LHCN-M2 (cell line): ENCODE measurements around the gene GRK6. TPM values are rescaled to one million over a fixed set of nuclear protein-coding genes. Genes with fewer than 3 reads are reported as not detected.

ENCODE experiments used
- DNase-seq: peaks from one replicate; pipeline ENCODE4 v3.0.0-alpha.2; 2012; ENCODE audit warnings: low read depth
- total RNA-seq: library from RNA; depleted of rRNA; stranded (reverse); fragments of >200 nt; gene quantifications from 2 replicates; pipeline ENCODE4 v1.2.3, GENCODE V29; 2014

GRK6 gene
- total RNA-seq, 1 experiment from 2014 or later: 23.8 TPM

DNA sequence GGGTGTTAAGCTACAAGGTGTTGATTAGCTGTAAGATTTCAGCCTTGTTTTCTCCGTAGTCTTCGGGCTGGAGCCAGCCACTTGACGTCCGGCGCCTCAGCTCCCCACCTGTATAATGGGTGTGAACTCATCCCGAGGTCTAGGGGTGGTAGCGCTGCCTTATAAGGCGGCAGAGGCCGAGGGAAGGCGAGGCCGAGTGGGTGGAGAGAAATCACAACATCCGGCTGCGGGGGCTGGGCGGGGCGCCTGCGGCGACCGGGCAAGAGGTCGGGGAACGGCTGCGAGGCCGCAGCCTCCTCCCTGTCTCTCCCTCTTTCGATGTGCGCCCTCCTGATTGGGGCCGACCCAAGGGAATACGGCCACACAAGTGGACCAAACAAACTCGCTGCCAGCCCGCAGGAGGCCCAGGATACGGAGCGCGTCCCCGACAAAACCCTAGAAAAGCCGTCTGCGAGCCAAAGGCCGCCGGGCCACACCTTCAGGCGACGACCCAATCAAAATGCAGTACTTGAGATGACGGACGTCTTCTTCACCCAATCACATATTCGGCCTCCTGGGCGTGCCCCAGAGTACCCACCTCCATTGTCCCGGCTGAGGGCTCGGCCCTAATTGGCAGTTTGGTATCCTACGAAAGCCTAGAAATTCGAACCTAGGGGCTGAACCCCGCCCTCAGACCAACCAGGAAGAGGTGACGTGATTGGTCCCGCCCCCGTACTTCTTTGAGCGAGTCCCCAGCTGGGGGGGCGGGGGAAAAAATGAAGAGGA lies 493 bp upstream of the GRK6 start:
- peak; percentile 100 for DNase-seq

DNA sequence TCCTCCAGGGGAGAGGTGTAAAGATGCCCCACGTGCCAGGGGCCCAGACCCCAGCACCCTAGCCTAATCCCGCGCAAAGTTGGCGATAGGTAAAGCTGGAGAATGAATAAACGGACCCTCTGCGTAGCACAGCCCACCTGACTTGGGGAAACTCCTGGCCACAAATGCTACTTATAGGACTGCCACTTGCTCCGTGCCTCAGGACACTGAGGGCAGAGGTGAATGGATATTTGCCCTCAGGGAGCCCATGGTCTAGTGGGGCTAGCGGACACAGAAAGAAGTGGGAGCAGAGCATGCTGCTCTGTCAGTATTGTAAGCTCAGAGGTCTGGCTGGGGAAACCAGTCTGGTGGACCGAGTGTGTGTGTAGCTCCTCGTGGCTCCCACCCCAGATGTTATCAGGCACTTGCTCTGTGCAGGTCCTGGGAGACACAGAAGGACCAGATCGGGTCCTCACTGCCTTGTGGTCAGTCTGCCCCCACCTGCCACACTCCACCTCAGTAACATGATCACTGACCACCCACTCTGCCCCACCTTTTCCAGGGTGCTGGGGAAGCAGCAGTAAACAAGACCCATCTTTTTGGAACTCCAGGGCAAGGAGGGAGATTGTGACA lies 841 bp downstream of the GRK6 start:
- DNase-seq: no peak

DNA sequence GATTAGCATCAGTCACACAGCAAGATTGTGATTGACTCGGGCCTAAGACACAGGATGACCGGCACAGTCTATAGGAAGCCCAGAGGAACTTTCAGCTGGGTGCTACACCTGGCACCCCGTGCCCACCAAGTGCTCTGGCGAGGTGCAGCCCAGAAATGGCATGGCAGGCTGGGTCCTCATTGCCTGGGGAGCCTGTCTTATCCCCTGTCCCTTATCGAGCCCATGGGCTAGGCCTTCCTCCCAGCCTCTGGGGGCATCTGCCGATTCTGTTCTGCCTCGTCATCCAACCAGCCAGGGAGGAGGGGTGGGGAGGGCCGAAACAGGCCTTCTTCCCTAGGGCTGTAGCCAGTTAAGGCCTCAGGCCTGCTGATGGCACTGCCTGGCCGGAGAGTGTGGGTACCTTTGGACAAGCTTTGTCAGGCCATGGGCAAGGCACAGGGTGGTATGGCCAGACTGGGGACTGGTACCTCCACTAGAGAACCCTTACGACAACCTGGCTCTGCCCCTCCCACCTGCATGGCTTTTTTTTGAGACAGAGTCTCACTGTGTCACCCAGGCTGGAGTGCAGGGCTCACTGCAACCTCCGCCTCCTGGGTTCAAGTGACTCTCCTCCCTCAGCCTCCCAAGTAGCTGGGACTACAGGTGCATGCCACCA lies 1.6 kb downstream of the GRK6 start:
- no peak for DNase-seq

DNA sequence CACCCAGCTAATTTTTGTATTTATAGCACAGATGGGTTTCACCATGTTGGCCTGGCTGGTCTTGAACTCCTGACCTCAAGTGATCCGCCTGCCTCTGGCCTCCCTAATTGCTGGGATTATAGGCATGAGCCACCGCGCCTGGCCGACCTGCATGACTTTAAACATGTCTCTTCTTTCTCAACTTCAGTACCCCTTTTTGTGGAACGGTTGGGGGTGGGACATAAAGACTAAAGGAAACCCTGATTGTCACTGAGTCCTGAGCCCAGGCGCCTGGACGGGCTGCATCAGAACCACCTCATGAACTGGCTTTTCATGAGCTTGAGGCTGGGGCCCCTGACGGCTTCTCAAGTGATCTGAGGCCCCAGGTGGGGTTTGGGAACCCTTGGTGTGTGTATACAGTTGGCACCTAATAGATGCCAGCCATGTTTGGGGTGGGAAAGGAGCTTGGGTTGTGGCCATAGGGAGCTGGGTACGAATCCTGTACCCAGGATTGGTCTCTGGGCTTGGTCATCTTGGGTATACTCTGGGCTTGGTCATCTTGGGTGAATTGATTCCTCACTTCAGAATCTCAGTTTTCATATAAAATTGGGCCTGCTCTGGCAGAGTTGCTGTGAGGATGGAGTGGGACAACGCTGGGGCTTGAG lies 2.2 kb downstream of the GRK6 start:
- DNase-seq: no peak

DNA sequence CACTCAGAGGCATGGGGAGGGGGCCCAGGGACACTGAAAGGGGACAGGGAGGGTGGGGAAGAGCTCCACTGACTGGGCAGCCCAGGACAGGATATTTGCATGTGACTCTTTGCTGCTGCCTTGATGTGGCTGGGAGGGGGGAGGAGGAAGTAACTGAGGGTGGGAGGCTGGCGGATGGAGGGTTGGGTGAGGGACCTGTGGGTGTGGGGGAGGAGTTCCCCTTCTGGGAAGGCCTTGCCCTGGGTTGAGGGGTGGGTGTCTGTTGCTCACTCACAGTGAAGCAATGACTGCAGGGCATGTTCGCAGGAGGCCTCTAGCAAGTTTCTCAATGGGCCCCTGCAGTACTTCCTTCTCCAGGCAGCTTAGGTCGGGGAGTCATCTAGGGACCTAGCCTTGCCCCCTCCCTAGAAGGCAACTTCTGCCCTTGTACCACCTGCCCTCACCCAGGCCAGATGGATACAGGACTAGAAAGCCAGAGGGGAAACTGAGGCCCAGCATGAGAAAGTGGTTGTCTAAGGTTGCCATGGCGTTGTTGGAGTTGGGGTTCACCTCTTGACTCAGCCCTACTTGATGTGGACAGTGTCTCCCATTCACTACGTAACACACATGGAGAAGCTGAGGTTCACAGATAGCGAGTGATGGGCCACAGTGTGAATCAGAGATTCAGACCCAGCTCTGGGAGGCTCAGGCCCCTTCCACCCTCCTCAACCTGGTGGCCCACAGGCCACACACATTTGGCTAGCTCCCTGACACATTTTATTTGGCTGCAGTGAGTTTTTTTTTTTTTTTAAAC lies 3.0 kb downstream of the GRK6 start:
- DNase-seq: no peak

DNA sequence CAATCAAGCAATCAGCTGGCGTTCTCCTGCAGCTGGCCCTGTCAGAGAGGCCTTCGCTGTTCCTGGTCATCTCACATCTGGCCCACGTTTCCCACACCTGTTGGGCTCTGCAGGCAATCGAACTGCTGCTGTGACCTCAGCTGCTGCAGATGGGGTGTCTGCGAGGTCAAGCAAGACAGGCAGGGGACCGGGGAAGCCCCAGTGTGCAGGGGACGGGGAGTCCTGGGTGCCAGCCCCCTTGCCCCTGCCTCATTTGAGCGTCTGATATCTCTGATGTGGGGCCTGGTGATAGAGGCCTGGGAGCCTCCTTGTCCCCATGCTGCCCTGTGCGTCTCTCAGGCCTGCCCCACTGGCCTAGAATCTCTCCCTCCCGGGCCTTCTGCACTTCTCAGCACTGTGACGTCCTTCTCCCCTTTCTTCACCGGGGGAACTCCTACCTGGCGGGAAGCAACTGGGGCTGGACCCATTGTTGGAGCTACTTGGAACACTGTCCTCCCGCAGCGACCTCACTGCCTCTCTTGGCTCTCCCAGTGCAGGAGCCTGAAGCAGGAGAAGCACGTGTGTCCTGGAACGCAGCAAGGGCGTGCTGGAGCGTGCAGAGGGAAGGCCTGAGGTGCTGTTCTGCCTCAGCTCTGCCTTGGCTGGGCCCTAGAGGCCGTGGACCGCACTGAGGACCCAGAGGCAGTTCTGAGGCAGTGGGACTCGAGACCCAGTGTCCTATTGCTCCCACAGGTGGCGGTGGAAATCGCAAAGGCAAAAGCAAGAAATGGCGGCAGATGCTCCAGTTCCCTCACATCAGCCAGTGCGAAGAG lies 3.9 kb downstream of the GRK6 start:
- no peak for DNase-seq

DNA sequence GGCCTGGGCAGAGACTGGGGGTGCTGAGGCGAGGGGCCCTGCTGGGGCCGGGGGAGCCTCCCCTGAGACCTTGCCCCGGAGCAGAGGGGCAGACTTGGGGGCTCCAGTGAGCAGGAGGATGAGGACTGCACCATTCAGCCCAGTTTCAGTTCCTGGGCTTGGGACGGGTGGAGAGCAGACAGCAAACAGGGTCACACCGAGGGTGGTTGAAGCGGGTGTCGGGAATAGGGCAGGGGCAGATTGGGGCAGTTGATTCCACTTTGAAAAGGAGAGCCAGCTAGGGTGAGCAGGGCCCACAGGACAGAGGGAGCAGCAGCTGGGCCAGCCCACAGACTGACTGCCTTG lies 4.5 kb downstream of the GRK6 start:
- DNase-seq: no peak

DNA sequence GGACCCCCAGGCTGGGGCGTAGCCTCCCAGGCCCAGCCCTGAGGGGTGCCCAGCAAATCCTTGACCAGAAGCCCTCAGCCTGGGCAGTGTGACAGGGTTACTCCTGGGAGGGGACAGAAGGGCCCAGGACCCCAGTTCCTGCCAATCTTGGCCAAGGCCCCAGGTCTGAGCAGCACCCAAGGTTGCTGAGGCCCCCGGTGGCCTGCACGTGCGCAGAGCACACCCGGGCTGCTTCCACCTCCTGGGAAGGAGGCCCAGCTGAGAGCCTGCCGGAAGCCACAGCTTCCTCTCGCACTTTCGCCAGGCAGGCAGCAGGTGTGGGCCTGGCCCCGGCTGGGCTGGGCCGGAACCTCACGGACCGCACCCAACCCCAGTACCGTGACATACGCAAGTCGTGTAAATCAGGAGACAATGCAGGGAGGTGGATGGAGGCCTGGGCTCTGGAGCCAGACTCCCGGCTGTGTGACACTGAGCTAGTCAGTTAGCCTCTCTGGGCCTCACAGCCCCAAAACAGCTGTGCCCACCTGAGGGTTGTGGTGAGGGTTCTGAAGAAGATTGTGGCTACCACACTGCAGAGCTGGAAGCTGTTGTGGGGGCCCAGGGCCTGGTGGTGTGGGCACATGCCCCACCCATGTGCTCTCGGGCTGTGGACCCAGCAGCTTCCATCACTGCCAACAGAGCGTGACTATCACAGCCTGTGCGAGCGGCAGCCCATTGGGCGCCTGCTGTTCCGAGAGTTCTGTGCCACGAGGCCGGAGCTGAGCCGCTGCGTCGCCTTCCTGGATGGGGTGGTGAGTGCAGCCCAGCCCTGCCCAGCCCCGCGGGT lies 5.1 kb downstream of the GRK6 start:
- no peak for DNase-seq

DNA sequence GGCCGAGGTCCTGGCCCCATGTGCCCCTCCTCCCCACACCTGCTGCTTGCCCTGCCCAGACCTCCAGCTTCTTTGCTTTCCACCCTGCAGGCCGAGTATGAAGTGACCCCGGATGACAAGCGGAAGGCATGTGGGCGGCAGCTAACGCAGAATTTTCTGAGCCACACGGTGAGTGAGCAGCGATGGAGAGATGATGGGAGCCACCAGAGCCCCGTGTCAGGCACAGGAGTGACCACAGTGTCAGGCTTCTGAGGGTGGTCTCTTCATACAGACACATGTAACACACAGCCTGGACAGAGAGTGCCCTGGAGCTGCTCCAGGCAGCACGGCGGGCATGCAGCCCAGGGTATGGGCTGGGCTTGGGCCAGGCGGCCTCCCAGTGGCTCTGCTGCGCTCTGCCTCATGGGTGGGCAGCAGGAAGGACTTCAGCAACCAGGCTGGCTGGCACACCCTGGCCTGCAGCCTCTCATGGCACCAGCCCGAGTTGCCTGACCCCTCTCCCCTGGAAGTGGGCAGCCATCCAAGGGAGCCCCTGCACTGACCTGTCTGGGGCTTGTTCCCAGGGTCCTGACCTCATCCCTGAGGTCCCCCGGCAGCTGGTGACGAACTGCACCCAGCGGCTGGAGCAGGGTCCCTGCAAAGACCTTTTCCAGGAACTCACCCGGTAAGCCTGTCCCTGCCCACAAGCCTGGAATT lies 5.8 kb downstream of the GRK6 start:
- DNase-seq: no peak

DNA sequence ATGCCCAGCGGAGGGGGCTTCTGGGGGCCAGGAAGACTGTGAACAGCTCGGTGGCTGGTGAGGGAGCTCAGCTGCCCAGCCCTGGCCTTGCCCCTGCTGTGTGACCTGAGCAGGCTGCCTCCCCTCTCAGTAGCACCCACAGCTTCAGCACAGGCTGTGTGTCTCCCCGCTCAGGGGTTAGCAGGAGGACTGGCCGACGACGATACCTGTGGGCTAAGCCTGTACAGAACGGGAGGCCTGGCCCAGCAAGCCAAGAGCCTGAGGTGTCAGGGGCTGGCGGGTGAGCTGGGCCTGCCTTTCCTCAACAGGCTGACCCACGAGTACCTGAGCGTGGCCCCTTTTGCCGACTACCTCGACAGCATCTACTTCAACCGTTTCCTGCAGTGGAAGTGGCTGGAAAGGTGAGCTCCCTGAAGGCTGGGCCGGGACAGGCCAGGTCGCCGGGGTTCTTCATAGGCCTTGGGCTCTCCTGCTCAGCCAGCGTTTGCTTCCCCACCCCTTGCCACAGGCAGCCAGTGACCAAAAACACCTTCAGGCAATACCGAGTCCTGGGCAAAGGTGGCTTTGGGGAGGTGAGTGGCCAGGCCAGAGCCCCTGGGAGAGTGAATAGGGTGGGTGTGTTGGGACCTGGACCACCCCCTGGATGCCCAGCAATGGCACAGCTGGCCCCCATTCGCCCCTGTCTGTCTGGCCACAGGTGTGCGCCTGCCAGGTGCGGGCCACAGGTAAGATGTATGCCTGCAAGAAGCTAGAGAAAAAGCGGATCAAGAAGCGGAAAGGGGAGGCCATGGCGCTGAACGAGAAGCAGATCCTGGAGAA lies 6.6 kb downstream of the GRK6 start:
- DNase-seq: no peak

DNA sequence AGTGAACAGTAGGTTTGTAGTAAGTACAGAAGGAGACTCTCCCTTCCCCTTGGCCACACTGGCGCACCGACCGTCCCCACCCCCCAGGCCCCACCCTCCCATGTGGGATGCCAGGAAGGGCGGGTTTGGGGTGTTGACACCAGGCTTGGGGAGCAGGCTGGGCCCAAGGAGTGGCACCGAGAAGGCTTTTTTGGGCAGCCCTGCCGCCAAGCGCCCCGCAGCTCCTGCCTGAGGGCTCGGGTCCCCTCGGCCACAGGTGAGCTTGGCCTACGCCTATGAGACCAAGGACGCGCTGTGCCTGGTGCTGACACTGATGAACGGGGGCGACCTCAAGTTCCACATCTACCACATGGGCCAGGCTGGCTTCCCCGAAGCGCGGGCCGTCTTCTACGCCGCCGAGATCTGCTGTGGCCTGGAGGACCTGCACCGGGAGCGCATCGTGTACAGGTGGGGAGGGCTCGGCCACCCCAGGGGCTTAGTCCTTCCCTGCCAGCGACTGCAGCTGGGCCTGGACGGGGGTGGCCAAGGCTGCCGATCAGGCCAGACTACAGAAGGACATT lies 7.3 kb downstream of the GRK6 start:
- DNase-seq: no peak

DNA sequence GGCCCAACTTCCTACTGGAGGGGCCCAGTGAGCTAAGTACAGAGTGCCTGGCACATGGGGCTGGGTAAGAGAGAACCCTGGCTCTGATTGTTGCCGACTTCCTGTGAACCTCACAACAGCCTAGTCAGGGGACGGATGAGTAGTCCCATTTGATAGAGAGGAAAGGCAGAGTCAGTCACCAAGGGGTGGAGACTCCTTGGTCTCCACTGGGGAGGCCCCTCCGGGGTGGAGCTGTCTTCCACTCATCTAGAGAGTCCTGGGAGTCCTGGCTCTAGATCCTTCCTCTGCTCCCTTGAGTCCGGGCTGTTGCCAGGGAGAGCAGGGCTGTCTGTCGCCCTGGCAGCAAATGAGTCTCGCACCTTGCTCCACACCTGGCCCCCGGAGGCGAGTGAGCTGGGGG lies 8.0 kb downstream of the GRK6 start:
- DNase-seq: no peak

DNA sequence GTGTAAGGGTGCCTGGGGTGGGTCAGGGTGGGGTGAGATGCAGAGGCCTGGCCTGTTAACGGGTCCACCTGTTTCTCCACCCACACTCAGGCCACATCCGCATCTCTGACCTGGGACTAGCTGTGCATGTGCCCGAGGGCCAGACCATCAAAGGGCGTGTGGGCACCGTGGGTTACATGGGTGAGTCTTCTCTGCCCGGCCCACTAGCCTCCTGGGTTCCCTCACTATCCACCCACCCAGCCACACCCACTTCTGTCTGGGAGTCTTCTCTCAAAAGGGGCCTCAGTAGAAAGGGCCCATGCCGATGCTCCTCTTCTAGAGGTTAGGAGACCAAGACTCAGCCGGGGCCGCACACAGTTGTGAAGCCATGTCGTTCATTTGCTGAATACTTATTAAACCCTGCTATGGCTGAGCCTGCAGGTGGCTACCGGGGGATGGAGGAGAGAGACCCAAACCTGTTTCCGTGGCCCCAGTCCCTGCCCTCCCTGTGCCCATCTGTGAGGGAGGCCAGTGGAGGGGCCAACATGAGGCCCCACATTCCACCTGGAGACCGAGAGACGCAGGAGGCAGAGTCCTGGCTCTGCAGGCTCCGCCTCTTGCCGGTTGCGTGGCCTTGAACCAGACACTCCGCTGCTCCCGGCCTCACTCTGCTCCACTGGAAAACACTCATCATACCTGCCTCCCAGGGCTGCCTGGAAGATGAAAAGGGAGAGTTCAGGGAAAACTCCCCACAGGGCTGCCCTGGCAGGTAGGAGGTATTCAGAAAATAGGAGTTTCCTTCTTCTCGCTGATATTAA lies 8.7 kb downstream of the GRK6 start:
- DNase-seq: no peak

DNA sequence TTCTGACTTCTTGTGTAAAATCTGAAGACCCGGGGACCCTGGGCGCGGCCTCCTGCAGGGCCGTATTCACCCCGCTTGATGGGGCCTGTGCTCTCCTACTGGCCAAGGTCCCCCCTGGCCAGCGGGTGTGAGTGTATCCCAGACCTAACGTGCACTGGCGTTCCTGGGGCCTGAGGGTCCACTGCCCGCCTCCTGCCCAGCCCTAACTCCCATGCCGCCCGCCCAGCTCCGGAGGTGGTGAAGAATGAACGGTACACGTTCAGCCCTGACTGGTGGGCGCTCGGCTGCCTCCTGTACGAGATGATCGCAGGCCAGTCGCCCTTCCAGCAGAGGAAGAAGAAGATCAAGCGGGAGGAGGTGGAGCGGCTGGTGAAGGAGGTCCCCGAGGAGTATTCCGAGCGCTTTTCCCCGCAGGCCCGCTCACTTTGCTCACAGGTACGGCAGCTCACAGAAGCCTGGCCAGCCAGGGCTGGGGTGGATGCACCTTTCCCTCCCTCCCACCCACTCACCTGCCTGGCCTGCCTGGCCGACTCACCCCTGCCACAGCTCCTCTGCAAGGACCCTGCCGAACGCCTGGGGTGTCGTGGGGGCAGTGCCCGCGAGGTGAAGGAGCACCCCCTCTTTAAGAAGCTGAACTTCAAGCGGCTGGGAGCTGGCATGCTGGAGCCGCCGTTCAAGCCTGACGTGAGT lies 9.5 kb downstream of the GRK6 start:
- no peak for DNase-seq

DNA sequence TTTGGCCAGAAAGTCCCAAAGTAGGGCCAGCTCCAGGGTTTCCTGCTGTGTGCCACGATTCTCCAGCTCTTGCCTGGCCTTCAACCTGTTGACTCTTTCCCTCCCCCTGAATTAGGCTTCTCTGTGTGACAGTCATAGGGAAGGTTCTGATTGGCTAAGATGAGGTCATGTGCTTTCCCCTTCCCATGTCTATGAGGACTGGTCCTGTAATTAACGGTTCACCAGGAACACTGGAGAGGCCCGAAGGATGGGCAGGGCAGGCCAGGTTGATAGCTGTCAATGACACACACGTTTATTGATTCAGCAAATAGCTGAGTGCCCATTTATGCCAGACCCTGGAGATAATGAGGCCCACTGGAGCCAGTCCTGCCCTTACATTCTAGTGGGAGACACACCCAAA lies 11.1 kb downstream of the GRK6 start:
- no peak for DNase-seq

DNA sequence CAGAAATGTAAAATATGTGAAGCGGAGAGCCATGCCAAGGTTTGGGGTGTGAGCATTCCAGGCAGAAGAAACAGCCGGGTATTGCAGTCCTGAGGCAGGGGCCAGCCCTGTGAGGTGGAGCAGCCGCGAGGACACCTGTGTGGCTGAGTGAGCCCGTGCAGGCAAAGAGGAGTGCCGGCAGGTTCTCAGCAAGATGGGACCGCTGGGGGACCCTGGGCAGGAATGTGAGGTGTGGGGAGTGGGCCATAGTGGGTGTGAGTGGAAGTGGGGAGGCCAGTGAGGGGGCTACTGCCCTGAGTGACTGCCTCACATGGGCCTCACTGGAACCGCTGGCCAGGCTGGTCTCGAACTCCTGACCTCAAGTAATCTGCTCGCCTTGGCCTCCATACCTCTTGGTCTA lies 12.0 kb downstream of the GRK6 start:
- no peak for DNase-seq
